H9 (cell line): ENCODE measurements around the gene STARD3NL. TPM values are rescaled to one million over a fixed set of nuclear protein-coding genes. Genes with fewer than 3 reads are reported as not detected.

Experiments used
- DNase-seq: peaks from one replicate; pipeline ENCODE4 v3.0.0-alpha.2; 2017
- H2AFZ ChIP-seq: one replicate; pipeline ENCODE4 v1.6.1; 2013; ENCODE audit warnings: mild to moderate bottlenecking, low read length, control low read depth, moderate library complexity
- H2AK5ac ChIP-seq: 2 replicates; pipeline ENCODE4 v1.6.1; 2013; ENCODE audit warnings: low read length, control low read depth, mixed read lengths; ENCODE audit not compliant: insufficient read length
- H2BK120ac ChIP-seq: one replicate; pipeline ENCODE4 v1.6.1; 2013; ENCODE audit warnings: low read depth, mild to moderate bottlenecking, low read length, control low read depth, inconsistent platforms; ENCODE audit not compliant: poor library complexity, severe bottlenecking
- H2BK12ac ChIP-seq: 2 replicates; pipeline ENCODE4 v1.6.1; 2013; ENCODE audit warnings: low read length, control low read depth, mixed read lengths, low read depth; ENCODE audit not compliant: insufficient read length
- H2BK15ac ChIP-seq: 2 replicates; pipeline ENCODE4 v1.6.1; 2013; ENCODE audit warnings: low read depth, low read length, control low read depth
- H2BK20ac ChIP-seq: one replicate; pipeline ENCODE4 v1.6.1; 2013; ENCODE audit warnings: low read depth, mild to moderate bottlenecking, low read length, control low read depth, inconsistent platforms; ENCODE audit not compliant: poor library complexity, severe bottlenecking
- H2BK5ac ChIP-seq: 2 replicates; pipeline ENCODE4 v1.6.1; 2013; ENCODE audit warnings: low read length, control low read depth, mixed read lengths; ENCODE audit not compliant: insufficient read length
- H3K14ac ChIP-seq: 2 replicates; pipeline ENCODE4 v1.6.1; 2013; ENCODE audit warnings: low read length, control low read depth; ENCODE audit not compliant: insufficient read depth
- H3K18ac ChIP-seq: 2 replicates; pipeline ENCODE4 v1.6.1; 2013; ENCODE audit warnings: low read depth, mild to moderate bottlenecking, mixed read lengths, low read length, control low read depth; ENCODE audit not compliant: insufficient read length
- H3K23ac ChIP-seq: 2 replicates; pipeline ENCODE4 v1.6.1; 2013; ENCODE audit warnings: low read length, control low read depth, mixed read lengths, low read depth; ENCODE audit not compliant: insufficient read length
- H3K23me2 ChIP-seq: 2 replicates; pipeline ENCODE4 v1.6.1; 2013; ENCODE audit warnings: low read depth, mild to moderate bottlenecking, mixed read lengths, low read length, control low read depth; ENCODE audit not compliant: insufficient read length, poor library complexity, severe bottlenecking
- H3K27ac ChIP-seq: 2 replicates; pipeline ENCODE4 v1.5.1; 2013; ENCODE audit warnings: low read length, control low read depth, mixed read lengths, low read depth; ENCODE audit not compliant: insufficient read length
- H3K27me3 ChIP-seq: 2 replicates; pipeline ENCODE4 v1.6.1; 2013; ENCODE audit warnings: low read length, control low read depth, inconsistent platforms; ENCODE audit not compliant: insufficient read depth
- H3K4ac ChIP-seq: 2 replicates; pipeline ENCODE4 v1.6.1; 2013; ENCODE audit warnings: low read depth, mild to moderate bottlenecking, control low read depth, inconsistent platforms, low read length, moderate library complexity
- H3K4me1 ChIP-seq: 2 replicates; pipeline ENCODE4 v1.6.1; 2013; ENCODE audit warnings: low read length, control low read depth, inconsistent platforms; ENCODE audit not compliant: insufficient read depth
- H3K4me2 ChIP-seq: 2 replicates; pipeline ENCODE4 v1.6.1; 2013; ENCODE audit warnings: low read length, control low read depth, mixed read lengths; ENCODE audit not compliant: insufficient read length, insufficient read depth
- H3K56ac ChIP-seq: 2 replicates; pipeline ENCODE4 v1.6.1; 2013; ENCODE audit warnings: low read depth, mild to moderate bottlenecking, mixed read lengths, low read length, control low read depth; ENCODE audit not compliant: insufficient read length
- H3K79me1 ChIP-seq: 2 replicates; pipeline ENCODE4 v1.6.1; 2013; ENCODE audit warnings: low read depth, mild to moderate bottlenecking, moderate library complexity, low read length, control low read depth, inconsistent platforms; ENCODE audit not compliant: insufficient read depth, poor library complexity, severe bottlenecking
- H3K79me2 ChIP-seq: 2 replicates; pipeline ENCODE4 v1.6.1; 2013; ENCODE audit warnings: low read length, control low read depth, inconsistent platforms; ENCODE audit not compliant: insufficient read depth
- H3K9ac ChIP-seq: 2 replicates; pipeline ENCODE4 v1.6.1; 2013; ENCODE audit warnings: low read length, control low read depth, mixed read lengths; ENCODE audit not compliant: insufficient read length; ENCODE audit errors: extremely low read depth
- H3K9me3 ChIP-seq: one replicate; pipeline ENCODE4 v1.6.1; 2013; ENCODE audit warnings: low read depth, low read length, inconsistent platforms; ENCODE audit not compliant: control insufficient read depth
- H3T11ph ChIP-seq: one replicate; pipeline ENCODE4 v1.6.1; 2013; ENCODE audit warnings: mild to moderate bottlenecking, low read length, control low read depth, inconsistent platforms
- H4K20me1 ChIP-seq: one replicate; pipeline ENCODE4 v1.6.1; 2013; ENCODE audit not compliant: control insufficient read depth, insufficient read length, insufficient read depth
- H4K5ac ChIP-seq: 2 replicates; pipeline ENCODE4 v1.6.1; 2013; ENCODE audit warnings: low read depth, mild to moderate bottlenecking, mixed read lengths, low read length, control low read depth; ENCODE audit not compliant: insufficient read length
- H4K8ac ChIP-seq: replicated peaks from 2 replicates; pipeline ENCODE4 v1.6.1; 2013; ENCODE audit warnings: low read length, control low read depth, mixed read lengths, low read depth; ENCODE audit not compliant: insufficient read length
- H4K91ac ChIP-seq: 2 replicates; pipeline ENCODE4 v1.6.1; 2013; ENCODE audit warnings: low read depth, mild to moderate bottlenecking, moderate library complexity, mixed read lengths, low read length, control low read depth; ENCODE audit not compliant: insufficient read length
- H3K27ac Mint-ChIP-seq, 3 experiments: 2 replicates in 2 of 3; 3 replicates in 1 of 3; pipeline ENCODE4 v1.8.0; 2020 to 2021; ENCODE audit warnings: mixed read lengths in 3 of 3, mild to moderate bottlenecking in 1 of 3, moderate library complexity in 1 of 3
- H3K27me3 Mint-ChIP-seq: 2 replicates; pipeline ENCODE4 v1.8.0; 2021; ENCODE audit warnings: low read depth, mild to moderate bottlenecking, moderate library complexity, mixed read lengths
- H3K36me3 Mint-ChIP-seq, 3 experiments: 2 replicates in 2 of 3; 3 replicates in 1 of 3; pipeline ENCODE4 v1.8.0; 2020 to 2021; ENCODE audit warnings: low read depth in 3 of 3, mixed read lengths in 3 of 3; ENCODE audit not compliant: insufficient read depth in 1 of 3
- H3K4me1 Mint-ChIP-seq, 2 experiments: 2 replicates each; pipeline ENCODE4 v1.8.0; 2020; ENCODE audit warnings: mixed read lengths in 2 of 2
- H3K4me3 Mint-ChIP-seq, 2 experiments: 2 replicates in 1 of 2; 3 replicates in 1 of 2; pipeline ENCODE4 v1.8.0; 2020 to 2021; ENCODE audit warnings: mild to moderate bottlenecking in 2 of 2, mixed read lengths in 2 of 2, moderate library complexity in 1 of 2
- H3K9me3 Mint-ChIP-seq, 2 experiments: 2 replicates in 1 of 2; 3 replicates in 1 of 2; pipeline ENCODE4 v1.8.0; 2020; ENCODE audit warnings: mild to moderate bottlenecking in 2 of 2, mixed read lengths in 2 of 2, moderate library complexity in 1 of 2
- WGBS: extraction: QIAGEN DNeasy Blood & Tissue Kit; methylation state at CpG from one replicate; pipeline ENCODE4 v1.1.7; 2013; ENCODE audit warnings: missing lambda C conversion rate, low lambda C conversion rate, mixed read lengths; ENCODE audit not compliant: insufficient read length; ENCODE audit errors: extremely low coverage; 5-methylcytosine and 5-hydroxymethylcytosine counted together
- long read RNA-seq: library from polyadenylated mRNA; unstranded; transcript quantifications from one replicate; pipeline ENCODE4 v2.0.0, GENCODE V29; 2020
- total RNA-seq: library from RNA; stranded (reverse); gene quantifications from 2 replicates; pipeline ENCODE4 v1.2.1, GENCODE V29; 2021
- TF ChIP-seq, protein P1 (sequence below): fragments of 200-600 bp; sonication (generic); conservative IDR thresholded peaks from 3 replicates; pipeline ENCODE4 v1.8.0; 2021; ENCODE audit warnings: antibody characterized with exemption, mild to moderate bottlenecking

STARD3NL gene, protein sequence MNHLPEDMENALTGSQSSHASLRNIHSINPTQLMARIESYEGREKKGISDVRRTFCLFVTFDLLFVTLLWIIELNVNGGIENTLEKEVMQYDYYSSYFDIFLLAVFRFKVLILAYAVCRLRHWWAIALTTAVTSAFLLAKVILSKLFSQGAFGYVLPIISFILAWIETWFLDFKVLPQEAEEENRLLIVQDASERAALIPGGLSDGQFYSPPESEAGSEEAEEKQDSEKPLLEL
- 33.5 and 36.5 TPM in 2 replicates for total RNA-seq
- long read RNA-seq, transcript STARD3NL-202 (10 exons, 1,365 nt) = minor isoform, 20 of 279 reads
- long read RNA-seq, transcript STARD3NL-204 (8 exons, 1,341 nt) = minor isoform, 23 of 279 reads
- long read RNA-seq, transcript STARD3NL-201 (9 exons, 1,728 nt) = major isoform, 213 of 279 reads
- long read RNA-seq, partial matches to known transcripts = 8 of 279 reads
- long read RNA-seq, other reads (novel, unspliced or antisense) = 15 of 279 reads

DNA sequence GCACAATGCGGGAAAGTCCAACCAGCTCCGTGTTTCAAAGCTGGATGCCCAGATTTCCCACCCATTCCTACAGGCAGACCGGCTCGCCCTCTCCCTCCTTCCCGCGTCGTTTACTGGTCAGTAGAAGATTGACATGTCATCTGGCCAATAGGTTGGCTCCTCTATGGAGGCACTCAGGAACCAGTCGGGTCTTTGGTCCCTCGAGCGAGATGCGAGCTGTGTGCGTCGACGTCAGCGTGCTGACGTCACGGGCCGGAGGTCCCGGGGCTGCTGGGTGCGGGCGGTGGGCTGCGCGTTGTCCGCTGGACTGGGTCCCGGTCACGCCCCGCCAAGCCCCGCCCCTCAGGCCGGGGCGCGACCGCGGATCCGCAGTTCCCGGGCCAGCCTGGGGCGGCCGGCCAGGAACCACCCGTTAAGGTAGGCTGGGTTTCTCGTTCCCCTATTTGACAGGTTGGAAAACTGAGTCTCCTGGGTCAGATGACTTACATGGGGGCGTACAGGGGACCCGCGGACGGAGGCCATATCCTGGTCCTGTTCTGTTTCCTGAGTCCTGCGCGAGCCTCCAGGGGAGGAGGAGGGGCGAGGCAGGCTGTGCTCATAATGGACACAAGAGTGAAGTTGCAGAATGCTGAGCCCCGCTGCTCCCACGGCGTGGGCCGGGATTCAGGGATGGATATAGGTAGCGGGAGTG is at the start of gene STARD3NL:
STARD3NL (plus strand) TSS at position 242 of the 691 bp plus-strand sequence. CDS start 29,260 bp downstream, outside the sequence.
- peak within 1 kb of the TSS; percentile 88 for H2AFZ ChIP-seq
- peaks cover 19 to 25% of the 10 kb centered on the region in 2 experiments for H3K4me1 Mint-ChIP-seq

More for the DNA sequence above, at the start of gene STARD3NL:
- DNase-seq = peak; percentile 100
- H4K91ac ChIP-seq = no peak within 1 kb of the TSS
- peak within 1 kb of the TSS; percentile 62; the same call in 1 of the 2 replicates for H3K14ac ChIP-seq
- H3K27ac ChIP-seq = peak within 1 kb of the TSS; percentile 58
- H2BK12ac ChIP-seq = no peak within 1 kb of the TSS
- no peak within 1 kb of the TSS for H3K23ac ChIP-seq
- H3K4ac ChIP-seq = no peak within 1 kb of the TSS
- H3K4me2 ChIP-seq = peak within 1 kb of the TSS; percentile 69
- no peak within 1 kb of the TSS for H3T11ph ChIP-seq
- peaks cover 1% of the 10 kb centered on the region; the same call in 1 of the 2 replicates for H3K79me2 ChIP-seq
- H3K18ac ChIP-seq = peak within 1 kb of the TSS; percentile 93
- no CpG with 5 or more reads among the region's 51 CpGs for WGBS
- no peaks in the 10 kb centered on the region for H3K27me3 ChIP-seq
- H4K5ac ChIP-seq = no peak within 1 kb of the TSS
- Mint-ChIP-seq H3K9me3 (no peaks in the 10 kb centered on the region; a peak in 2 of 5 replicates), H3K27me3 (peaks cover 3% of the 10 kb centered on the region), H3K27ac (peak within 1 kb of the TSS; percentile 95 to 98 (median 96)), H3K4me3 (peak within 1 kb of the TSS; percentile 95 to 96), H3K36me3 (no peaks in the 10 kb centered on the region)
- no peak within 1 kb of the TSS for H2BK15ac ChIP-seq
- H2BK5ac ChIP-seq = no peak within 1 kb of the TSS
- no peaks in the 10 kb centered on the region for H3K79me1 ChIP-seq
- H3K9ac ChIP-seq = peak within 1 kb of the TSS; percentile 48
- peaks cover 3% of the 10 kb centered on the region for H3K23me2 ChIP-seq
- H3K9me3 ChIP-seq = no peaks in the 10 kb centered on the region
- H3K56ac ChIP-seq = no peak within 1 kb of the TSS
- H4K20me1 ChIP-seq = no peaks in the 10 kb centered on the region
- TF ChIP-seq, protein P1, sequence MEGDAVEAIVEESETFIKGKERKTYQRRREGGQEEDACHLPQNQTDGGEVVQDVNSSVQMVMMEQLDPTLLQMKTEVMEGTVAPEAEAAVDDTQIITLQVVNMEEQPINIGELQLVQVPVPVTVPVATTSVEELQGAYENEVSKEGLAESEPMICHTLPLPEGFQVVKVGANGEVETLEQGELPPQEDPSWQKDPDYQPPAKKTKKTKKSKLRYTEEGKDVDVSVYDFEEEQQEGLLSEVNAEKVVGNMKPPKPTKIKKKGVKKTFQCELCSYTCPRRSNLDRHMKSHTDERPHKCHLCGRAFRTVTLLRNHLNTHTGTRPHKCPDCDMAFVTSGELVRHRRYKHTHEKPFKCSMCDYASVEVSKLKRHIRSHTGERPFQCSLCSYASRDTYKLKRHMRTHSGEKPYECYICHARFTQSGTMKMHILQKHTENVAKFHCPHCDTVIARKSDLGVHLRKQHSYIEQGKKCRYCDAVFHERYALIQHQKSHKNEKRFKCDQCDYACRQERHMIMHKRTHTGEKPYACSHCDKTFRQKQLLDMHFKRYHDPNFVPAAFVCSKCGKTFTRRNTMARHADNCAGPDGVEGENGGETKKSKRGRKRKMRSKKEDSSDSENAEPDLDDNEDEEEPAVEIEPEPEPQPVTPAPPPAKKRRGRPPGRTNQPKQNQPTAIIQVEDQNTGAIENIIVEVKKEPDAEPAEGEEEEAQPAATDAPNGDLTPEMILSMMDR = no peak; the same call in 2 of the 3 replicates
- H2AK5ac ChIP-seq = no peak within 1 kb of the TSS
- H2BK120ac ChIP-seq = no peak within 1 kb of the TSS
- H2BK20ac ChIP-seq = no peak within 1 kb of the TSS
- H3K4me1 ChIP-seq = no peaks in the 10 kb centered on the region
- H4K8ac ChIP-seq = no peak within 1 kb of the TSS
